IPS-15b (cell line): ENCODE data around the gene MCHR1.

ENCODE experiments used
- H3K27me3 ChIP-seq: one replicate; pipeline ENCODE4 v1.6.1; 2013; ENCODE audit warnings: low read length; ENCODE audit not compliant: control insufficient read depth, insufficient read depth
- H3K36me3 ChIP-seq: one replicate; pipeline ENCODE4 v1.6.1; 2013; ENCODE audit warnings: low read length; ENCODE audit not compliant: control insufficient read depth, insufficient read depth
- H3K4me1 ChIP-seq: one replicate; pipeline ENCODE4 v1.6.1; 2013; ENCODE audit warnings: mild to moderate bottlenecking, low read length; ENCODE audit not compliant: control insufficient read depth, insufficient read depth
- H3K4me3 ChIP-seq: one replicate; pipeline ENCODE4 v1.5.1; 2013; ENCODE audit warnings: low read depth, low read length
- H3K9ac ChIP-seq: one replicate; pipeline ENCODE4 v1.6.1; 2013; ENCODE audit warnings: low read depth, mild to moderate bottlenecking, low read length
- H3K9me3 ChIP-seq: one replicate; pipeline ENCODE4 v1.6.1; 2013; ENCODE audit warnings: mild to moderate bottlenecking, low read length; ENCODE audit not compliant: control insufficient read depth, insufficient read depth

The MCHR1 gene

GRCh38 chr22:40679249-40679963 is at the start of gene MCHR1:
Gene MCHR1, plus strand, starts transcription at chr22:40679484. Its CDS starts 169 bp downstream, at chr22:40679653.
- peak within 1 kb of the TSS; percentile 41 for H3K4me3 ChIP-seq
- peak within 1 kb of the TSS; percentile 26 for H3K9ac ChIP-seq

DNA sequence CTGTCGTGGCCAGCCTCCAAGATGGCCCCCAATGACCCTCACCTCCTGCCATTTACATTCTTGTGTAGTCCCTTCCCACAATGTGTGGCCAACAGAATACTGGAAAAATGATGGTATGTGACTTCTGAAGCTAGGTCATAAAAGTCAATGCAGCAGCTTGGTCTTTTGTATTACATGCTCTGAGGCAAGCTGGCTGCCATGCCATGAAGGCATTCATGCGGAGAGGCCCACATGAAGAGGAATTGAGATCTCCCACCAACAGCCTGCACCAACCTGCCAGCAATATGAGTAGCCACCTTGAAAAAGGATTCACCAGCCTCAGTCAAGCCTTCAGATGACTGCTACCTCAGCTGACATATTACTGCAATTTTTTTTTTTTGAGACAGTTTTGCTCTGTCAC is 47.4 kb upstream of the MCHR1 start:
- H3K4me1 ChIP-seq, result peaks cover 3% of the 10 kb centered on the region
- no peak overlapping the region for H3K4me3 ChIP-seq
- H3K36me3 ChIP-seq, result no peaks in the 10 kb centered on the region
- H3K27me3 ChIP-seq, result no peaks in the 10 kb centered on the region
- H3K9me3 ChIP-seq, result no peaks in the 10 kb centered on the region
- no peak overlapping the region for H3K9ac ChIP-seq

More at GRCh38 chr22:40679249-40679963, at the start of gene MCHR1:
- Histone ChIP-seq H3K36me3 (peaks cover 7% of the 10 kb centered on the region), H3K27me3 (no peaks in the 10 kb centered on the region), H3K4me1 (peaks cover 10% of the 10 kb centered on the region), H3K9me3 (no peaks in the 10 kb centered on the region)

DNA sequence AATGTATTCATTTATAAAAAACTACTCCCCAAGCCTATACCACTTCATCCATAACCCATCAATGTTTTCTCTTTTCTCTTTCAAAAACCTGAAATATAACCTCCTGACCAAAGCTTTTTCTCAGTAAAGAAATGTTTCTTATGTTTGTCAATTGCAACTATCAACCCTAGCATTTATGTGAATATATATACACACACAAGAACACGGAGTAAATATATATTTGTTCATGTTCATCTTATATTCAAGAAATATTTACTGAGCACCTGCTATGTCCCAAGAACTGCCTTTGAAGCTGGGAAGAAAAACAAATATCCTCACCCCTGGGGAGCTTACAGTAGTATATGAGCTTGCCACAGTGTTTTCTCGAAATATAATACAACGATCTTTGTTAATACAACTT is 46.2 kb upstream of the MCHR1 start:
- Histone ChIP-seq H3K9me3 (no peaks in the 10 kb centered on the region), H3K9ac (no peak overlapping the region), H3K4me3 (no peak overlapping the region), H3K4me1 (peaks cover 3% of the 10 kb centered on the region), H3K36me3 (no peaks in the 10 kb centered on the region), H3K27me3 (no peaks in the 10 kb centered on the region)

- Histone ChIP-seq H3K4me3 (no peak overlapping the region), H3K9me3 (no peaks in the 10 kb centered on the region), H3K27me3 (no peaks in the 10 kb centered on the region), H3K36me3 (no peaks in the 10 kb centered on the region), H3K4me1 (peaks cover 3% of the 10 kb centered on the region), H3K9ac (no peak overlapping the region)
Observed at GRCh38 chr22:40634119-40634903, 45.0 kb upstream of the MCHR1 start.

- Histone ChIP-seq H3K9me3 (no peaks in the 10 kb centered on the region), H3K4me1 (peaks cover 3% of the 10 kb centered on the region), H3K4me3 (peak overlapping the region; percentile 89), H3K36me3 (no peaks in the 10 kb centered on the region), H3K27me3 (no peaks in the 10 kb centered on the region), H3K9ac (no peak overlapping the region)
Observed at GRCh38 chr22:40635043-40635939, 44.0 kb upstream of the MCHR1 start.

DNA sequence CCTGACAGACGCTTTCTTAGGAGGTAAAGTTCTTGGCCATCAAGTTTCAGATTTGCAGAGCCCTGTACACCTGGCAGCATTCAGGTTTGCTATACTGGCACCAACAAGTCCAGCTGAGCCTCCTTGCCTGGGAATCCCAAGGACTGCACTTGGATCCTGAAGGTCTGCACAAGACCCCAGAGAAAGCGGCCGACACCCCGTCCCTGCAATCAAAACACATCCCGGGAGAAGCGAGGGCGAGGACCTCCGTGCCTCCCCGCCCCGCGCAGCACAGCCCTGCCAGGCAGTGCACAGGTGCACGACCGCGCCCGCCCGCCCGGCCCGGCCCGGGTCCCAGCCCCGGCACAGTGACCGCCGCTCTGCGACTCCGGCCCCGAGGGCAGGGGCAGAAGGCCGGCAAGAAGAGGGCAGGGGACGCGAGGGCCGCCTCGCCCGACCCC is 43.3 kb upstream of the MCHR1 start:
- Histone ChIP-seq H3K4me3 (peak overlapping the region; percentile 89), H3K36me3 (no peaks in the 10 kb centered on the region), H3K27me3 (no peaks in the 10 kb centered on the region), H3K4me1 (peaks cover 3% of the 10 kb centered on the region), H3K9ac (peak overlapping the region; percentile 62), H3K9me3 (no peaks in the 10 kb centered on the region)

GRCh38 chr22:40636380-40637182 is 42.7 kb upstream of the MCHR1 start, which contains the start of gene MRTFA:
Gene MRTFA, minus strand, starts transcription at chr22:40636719.
- no peaks in the 10 kb centered on the region for H3K36me3 ChIP-seq

DNA sequence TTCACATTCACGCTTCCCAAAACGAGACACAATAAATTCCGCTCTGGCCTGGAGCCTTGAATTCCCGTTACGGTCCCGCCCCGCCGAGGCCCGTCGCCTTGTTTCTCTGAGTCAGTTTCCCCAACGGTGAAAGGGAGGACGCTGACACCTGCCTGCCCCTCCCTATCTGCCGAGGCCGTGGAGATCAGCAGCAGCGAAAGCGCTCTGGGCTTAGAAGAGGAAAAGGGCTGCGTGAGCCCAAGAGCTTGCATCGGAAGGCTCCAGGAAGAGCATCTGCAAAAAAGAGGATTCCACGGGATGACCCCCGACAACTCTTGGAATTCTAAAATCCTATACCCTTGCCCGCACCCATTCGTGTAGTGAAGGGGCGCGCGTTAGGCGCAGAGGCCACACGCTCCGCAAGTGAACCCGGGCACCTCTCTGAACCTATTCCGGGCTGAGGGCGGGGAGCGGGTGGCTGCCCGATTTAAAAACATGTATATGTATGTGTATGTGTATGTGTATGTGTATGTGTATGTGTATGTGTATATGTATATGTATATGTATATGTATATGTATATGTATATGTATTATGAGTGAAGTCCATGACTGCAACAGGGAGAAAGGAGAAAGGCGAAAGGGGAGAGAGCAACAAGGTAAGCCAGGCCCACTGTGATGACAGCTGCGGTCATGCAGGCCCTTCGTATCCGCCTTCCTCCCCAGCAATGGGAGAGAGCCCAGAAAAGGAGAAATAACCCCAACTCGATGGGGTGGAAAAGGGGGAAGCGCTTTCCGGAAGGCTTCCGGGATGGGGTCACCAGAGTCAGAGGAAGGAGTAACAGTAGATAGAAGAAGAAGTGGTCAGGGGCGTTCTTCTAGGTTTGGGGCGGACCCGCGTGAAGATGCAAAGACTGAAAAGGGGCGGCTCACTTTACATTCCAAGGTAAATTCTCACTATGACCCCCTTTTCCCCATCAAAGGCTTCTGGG is 41.8 kb upstream of the MCHR1 start:
- Histone ChIP-seq H3K36me3 (no peaks in the 10 kb centered on the region), H3K4me1 (peaks cover 3% of the 10 kb centered on the region), H3K4me3 (peak overlapping the region; percentile 77), H3K27me3 (no peaks in the 10 kb centered on the region), H3K9ac (peak overlapping the region; percentile 61), H3K9me3 (no peaks in the 10 kb centered on the region)

More at GRCh38 chr22:40636380-40637182, 42.7 kb upstream of the MCHR1 start, which contains the start of gene MRTFA:
- H3K27me3 ChIP-seq, result no peaks in the 10 kb centered on the region
- H3K9me3 ChIP-seq, result no peaks in the 10 kb centered on the region
- peak within 1 kb of the TSS; percentile 89 for H3K4me3 ChIP-seq
- H3K4me1 ChIP-seq, result peaks cover 3% of the 10 kb centered on the region
- peak within 1 kb of the TSS; percentile 62 for H3K9ac ChIP-seq

DNA sequence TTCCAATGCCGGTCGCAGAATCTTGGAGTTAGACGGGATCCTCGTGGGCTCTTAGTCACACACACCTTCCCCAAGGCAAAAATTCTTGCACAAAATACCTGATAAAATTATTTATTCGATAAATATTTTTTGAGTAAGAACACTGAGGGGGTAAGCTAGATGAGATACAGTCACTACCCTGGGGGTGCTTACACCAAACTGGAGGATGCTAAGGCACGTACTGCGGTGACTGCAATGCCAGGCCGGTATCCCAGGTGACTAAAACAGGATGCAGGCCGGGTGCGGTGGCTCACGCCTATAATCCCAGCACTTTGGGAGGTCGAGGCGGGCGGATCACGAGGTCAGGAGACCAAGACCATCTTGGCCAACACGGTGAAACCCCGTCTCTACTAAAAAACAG is 41.0 kb upstream of the MCHR1 start:
- peak overlapping the region; percentile 77 for H3K4me3 ChIP-seq
- peaks cover 3% of the 10 kb centered on the region for H3K4me1 ChIP-seq
- no peaks in the 10 kb centered on the region for H3K36me3 ChIP-seq
- no peak overlapping the region for H3K9ac ChIP-seq
- no peaks in the 10 kb centered on the region for H3K27me3 ChIP-seq
- H3K9me3 ChIP-seq, result no peaks in the 10 kb centered on the region

DNA sequence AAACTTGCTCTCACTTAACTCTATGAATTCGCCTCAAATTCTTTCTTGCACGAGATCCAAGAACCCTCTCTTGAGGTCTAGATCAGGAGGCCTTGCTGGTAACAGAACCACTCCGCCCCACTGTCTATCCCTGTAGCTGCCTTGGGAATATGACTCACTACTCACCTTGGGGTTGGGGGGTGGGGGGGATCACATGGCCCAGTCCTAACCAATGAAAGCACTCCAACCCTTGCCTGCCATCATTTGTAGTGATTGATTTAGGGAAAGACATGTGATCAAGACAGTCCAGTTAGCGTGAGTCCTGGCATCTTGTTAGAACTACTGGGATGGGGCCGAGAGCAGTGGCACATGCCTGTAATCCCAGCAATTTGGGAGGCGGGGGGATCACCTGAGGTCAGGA is 38.0 kb upstream of the MCHR1 start:
- Histone ChIP-seq H3K36me3 (no peaks in the 10 kb centered on the region), H3K9me3 (no peaks in the 10 kb centered on the region), H3K27me3 (no peaks in the 10 kb centered on the region), H3K4me1 (no peaks in the 10 kb centered on the region), H3K4me3 (no peak overlapping the region), H3K9ac (no peak overlapping the region)
